CD4-positive, alpha-beta T cell treated with Interleukin-15 for 1 hour (primary cell): ENCODE results near the gene BAZ2B.

Source experiments
- DNase-seq: peaks from one replicate; pipeline ENCODE4 v3.0.0-alpha.2; 2020

The BAZ2B gene

DNA sequence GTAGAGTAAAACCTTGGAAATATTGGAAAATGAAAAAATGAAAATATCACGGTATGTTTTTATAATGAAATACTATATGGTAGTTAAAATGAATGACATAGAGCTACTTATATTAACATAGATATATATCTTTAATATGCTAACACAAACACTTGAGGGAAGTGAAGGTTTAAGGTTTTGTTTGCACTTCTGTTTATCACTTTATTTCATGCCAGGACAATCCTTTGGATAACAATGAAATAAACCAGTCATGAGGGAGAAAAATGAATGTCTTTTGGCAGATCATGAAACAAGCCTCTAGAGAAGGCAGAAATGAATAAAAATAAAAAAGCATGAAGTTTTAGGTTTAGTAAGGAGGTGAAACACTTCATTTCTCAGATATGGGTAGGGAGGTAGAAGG lies 89.9 kb downstream of the BAZ2B start:
- no peak for DNase-seq

DNA sequence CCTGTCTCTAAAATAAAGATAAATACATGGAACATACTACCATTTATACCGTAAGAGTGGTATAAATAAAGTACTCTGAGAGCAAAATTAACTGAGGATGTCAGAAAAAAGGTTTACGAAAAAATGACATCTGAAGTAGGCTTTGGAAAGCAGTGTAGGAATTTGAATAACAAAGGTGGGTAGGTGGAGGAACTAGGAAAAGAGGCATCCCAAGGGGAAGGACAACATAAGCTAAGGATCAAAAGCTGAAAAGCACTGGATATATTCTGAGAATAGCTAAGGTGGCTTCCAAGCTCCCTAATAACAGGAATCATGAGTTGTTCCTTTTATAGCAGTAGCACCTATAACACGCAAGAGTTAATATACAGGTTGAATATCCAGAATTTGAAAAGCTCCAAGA lies 91.3 kb downstream of the BAZ2B start:
- DNase-seq, result no peak

DNA sequence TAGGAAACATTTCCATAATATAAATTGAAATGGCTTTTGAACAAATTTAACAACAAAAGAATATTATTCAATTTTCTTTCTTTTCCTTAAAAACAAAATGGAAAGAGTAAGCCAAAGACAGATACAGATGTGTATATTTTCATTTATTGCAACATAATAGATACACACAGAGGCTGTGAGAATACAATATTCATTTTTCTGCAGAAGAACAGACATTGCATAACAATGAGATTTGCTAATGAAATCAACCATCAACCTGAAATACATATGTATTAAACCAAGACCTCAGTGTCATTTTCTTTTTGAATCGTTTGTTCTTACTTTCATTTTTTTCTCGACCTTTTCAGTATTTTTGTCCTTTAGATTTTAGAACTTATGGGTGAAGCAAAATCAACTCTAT lies 95.1 kb downstream of the BAZ2B start:
- DNase-seq, result no peak

DNA sequence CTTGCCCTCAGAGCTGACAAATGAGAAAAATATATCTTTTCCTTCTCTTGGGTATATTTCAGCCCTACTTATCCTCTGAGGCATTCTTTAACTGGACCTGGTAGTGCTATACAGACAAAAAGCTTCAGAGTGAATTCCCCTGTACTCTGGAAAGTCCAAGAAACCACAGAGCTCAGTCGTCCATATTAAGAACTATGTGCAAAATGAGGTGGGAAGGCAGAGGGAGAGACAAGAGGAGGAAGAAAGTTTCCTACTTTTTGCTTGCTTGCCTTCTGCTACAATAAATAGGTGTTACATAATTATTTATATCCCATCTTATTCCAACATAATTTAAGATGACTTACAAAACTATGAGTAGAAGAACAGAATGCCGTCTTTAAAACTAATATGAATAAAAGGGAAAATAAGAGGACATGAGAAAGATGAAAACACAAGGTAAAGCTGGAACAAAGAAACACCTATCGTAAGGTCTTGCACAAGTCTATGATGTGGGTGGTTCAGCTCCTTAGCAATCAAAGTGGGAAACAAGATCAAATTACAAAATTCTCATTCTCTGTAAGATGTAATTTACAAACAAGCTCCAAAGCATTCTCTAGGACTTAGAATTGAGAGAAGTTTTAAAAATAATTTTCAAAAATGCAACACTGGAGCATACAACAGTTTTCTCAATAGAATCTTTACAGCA lies 97.9 kb downstream of the BAZ2B start:
- DNase-seq, result no peak

DNA sequence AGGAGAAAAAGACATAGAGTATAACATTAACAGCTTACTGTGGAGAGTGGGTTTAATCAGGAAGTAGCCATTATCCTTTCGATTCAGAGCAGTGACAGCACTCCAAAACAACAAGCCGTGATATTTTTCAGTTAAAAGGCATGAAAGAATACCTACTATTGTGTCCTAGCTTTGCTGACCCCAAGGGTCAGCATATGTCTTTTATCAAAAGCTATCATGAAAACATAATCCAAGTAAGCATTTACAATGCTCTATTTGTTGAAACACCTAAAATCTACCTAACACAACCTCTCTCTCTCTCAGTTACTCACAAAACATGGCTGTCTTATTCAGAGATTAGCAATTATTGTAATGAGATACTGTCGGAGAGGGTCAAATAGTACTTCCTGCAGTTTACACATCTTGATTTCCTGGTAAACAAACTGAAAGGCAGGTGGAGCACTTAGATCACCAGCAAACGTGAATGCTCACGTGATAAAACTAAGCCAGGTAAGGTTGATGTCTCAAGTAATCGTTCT lies 100.0 kb downstream of the BAZ2B start:
- DNase-seq, result no peak

DNA sequence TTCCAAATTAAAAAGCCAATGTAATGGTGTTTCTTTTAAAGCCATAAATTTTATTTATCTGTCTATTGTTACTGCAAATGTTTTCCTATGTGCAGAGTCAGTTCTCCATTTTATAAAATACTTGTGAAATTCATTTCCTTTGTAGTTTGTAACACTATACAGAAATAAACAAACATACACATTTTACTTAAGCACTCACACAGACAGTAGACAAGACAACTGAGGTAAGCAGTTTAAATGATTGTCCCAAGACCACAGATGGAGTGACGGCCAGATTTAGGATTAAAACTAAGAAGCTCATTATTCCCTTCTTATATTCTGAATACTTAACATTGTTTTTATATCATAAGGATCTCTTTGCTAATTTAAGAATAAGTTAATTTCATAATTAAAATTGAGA lies 100.9 kb downstream of the BAZ2B start:
- no peak for DNase-seq

DNA sequence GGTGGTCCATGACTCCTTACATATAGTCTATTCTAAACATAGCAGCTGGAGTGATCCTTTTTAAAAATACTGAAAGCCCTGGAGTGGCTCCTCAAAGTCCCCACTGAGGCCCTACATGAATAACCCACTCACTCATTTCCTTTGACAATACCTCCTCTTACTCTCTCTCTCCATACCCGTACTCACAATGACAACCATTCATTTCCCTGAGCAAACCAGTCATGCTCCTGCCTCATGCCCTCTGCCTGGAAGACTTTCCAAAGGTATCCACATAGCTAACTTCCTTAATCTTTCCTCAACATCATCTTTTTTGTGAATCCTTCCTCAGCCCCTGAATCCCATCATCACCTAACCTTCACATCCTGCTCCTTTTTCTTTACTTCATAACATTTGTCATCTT lies 102.6 kb downstream of the BAZ2B start:
- no peak for DNase-seq

DNA sequence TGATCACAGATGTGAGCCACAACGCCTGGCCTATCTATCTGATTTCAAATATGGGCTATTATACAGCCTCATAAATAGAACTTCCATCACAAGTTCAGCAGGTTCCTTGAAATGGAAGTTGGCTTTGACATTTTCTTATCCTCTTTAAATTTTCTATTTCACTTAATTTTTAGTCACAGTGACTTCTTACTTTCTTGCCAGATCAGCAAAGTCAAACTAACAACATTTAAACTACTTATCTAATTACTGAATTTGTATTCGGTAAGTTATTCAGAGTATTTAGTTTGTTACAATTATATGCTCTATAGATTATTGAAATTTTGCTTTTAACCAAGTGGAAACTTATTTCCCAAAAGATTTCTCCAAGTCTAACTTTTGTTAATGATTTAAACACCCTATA lies 108.2 kb downstream of the BAZ2B start:
- no peak for DNase-seq

DNA sequence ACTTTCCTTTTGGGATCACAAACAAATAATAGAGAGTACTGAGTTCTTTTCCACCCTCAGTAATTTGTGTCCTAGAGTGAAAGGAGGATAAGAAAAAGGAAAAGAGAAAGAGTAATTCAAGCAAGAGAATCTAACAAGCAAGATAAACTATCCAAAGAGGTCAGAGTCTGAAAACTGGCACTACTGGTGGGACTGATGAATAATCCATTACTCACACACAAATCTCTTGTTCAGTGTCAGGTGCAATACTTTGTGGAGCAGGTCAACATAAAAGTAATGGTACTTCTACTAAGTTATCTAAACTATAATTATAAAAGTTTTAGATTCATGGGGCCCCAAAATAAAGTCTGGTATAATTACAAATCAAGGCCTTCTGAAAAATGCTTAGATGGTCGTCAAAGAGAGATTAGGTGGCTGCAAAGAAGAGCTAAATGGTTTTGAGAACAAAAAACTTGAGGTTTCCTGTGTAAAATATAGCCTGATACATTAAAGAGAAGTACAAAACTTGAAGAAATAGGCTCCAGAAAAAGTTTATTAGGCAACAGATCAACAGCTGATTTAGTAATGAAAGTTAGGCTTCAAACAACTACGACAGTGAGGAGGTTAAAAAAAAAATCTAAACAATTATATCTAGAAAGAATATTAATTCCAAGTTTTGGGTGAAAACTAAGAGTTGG lies 109.4 kb downstream of the BAZ2B start:
- DNase-seq, result no peak

DNA sequence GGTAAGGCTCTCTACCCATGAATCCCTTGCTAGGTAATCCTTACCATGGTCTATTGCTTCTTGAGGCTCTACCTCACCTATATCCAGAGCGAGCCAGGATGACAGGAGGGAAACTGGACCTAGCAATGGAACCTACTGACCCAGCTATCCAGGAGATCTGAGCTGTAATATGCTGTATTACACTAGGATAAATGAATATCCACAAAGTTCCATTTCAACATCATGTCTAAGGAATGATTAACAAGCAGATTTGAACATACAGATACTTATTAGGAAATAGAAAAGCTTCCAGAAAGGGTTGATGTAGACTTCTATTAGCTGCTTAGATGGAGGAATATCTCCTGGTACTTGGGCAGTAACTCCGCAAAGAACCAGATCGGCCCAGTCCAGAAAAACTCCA lies 110.1 kb downstream of the BAZ2B start:
- no peak for DNase-seq

DNA sequence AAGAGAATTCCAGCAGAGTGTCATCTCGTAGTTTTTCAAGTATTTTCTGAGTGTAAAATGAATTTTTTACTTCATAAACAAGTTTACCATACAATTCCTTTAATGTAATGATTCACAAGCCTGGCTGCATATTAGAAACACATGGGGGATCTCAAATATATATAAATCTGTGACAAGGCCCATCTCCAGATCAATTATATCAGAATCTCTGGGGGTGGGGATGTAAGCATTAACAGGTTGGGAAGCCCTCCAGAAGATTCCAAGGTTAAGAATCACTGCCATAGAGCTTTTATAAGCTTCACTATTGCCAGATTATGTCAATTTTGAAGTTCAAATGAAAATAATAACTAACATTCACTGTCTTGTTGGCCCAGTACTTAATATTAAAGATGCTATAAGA lies 111.2 kb downstream of the BAZ2B start:
- no peak for DNase-seq

DNA sequence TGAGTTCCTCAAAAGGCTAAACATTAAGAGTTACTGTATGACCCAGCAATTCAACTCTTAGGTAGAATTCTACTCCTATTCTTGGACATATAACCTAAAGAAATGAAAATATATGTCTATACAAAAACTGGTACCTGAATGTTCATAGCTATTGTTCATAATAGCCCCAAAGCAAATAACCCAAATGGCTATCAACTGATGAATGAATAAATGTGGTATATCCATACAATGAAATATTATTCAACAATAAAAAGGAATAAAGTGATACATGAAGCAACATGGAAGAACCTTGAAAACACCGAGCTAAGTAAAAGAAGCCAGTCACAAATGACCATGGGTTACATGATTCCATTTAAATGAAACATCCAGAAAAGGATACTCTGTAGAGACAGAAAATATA lies 114.6 kb downstream of the BAZ2B start:
- DNase-seq, result no peak

DNA sequence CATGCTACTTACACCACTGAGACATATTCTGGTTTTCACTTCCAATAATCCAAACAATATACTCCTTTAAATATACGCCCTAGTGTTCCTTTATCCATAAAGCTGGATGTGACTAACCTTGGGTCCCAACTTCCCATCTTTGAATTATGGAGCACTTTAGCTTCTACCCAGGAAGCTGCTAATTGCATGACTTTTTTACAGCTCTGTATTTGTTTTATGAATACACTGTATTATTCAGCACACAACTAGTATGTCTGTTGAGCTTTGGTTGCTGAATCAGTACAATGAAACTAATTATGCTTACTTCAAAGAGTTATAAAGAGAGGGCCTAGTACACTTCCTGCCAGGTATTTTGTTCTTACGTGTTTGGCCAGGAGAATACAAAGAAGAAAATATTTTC lies 118.5 kb downstream of the BAZ2B start:
- no peak for DNase-seq

DNA sequence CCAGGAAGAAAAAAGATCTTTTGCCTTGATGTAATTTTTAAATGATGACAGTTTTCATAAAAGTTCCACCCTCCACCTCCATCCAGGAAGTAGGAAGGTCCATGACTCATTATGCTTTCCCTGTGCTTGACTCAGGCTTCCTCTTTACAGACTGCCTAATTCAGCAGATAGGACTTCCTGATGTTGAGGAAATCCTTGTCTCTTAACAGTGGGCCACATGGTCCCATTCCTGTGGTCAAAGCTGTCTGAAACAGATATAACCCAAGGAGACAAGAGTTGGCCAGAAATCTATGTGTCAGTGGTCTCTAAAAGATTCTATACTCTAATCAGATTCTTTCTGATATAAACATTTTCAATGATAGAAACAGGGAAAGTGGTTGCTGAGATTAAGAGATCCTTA lies 119.1 kb downstream of the BAZ2B start:
- DNase-seq, result no peak

DNA sequence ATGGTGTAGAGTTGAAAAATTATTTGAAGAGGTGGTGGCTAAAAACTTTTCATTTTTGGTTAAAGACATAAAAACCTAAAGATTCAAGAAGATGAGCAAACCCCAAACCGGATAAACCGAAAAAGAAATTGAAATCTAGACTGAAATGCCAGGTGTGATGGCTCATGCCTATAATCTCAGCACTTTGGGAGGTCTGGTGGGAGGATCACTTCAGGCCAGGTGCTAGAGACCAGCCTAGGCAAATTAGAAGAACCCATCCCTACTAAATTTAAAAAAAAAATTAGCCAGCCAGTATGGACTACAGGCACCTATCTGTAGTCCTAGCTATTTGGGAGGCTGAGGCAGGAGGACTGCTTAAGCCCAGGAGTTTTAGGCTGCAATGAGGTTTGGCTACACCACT lies 126.9 kb downstream of the BAZ2B start:
- no peak for DNase-seq

DNA sequence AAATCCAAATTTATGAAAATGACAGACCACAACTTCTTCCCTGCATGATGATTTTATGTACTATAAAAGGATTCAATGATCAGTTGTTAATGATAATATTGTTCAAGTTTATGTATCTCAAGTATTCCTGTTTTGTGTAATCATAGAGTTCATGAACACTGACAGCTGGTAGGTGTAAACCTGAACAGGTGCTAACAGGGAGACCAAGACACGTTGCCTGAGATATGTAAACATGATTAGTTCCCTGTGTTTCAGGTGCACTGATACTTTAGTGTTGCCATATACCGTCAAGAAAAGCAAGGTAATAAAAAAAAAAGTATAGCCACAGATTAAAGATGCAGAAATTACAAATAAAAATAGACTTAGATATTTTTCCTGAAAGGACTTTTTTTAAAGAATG lies 131.8 kb downstream of the BAZ2B start:
- DNase-seq, result no peak

DNA sequence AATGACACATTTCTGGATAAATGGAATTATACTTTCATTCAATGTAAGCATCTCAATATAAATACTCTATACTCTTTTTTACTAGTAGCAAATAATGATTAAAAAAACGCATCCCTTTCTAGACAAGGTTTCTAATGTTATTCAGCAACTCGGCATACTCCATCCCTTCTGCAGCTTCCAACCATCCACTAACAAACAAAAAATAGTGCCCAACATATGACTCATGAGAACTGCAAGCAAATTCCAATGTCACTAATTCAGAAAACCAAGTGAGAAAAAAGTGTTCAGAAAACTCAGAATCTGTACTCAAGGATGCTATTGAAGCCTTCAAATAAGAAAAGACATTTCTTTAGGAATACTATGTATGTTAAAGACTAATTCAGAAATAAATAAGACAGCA lies 140.0 kb downstream of the BAZ2B start:
- no peak for DNase-seq

DNA sequence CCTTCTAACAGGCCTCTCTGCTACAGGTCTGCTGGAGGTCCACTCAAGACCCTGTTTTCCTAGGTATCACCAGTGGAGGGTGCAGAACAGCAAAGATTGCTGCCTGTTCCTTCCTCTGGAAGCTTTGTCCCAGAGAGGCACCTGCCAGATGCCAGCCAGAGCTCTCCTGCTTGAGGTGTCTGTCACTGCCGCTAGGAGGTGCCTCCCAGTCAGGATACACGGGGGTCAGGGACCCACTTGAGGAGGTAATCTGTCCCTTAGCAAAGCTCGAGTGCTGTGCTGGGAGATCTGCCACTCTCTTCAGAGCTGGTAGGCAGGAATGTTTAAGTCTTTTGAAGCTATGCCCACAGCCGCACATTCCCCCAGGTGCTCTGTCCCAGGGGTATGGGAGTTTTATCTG lies 140.6 kb downstream of the BAZ2B start:
- DNase-seq, result no peak

DNA sequence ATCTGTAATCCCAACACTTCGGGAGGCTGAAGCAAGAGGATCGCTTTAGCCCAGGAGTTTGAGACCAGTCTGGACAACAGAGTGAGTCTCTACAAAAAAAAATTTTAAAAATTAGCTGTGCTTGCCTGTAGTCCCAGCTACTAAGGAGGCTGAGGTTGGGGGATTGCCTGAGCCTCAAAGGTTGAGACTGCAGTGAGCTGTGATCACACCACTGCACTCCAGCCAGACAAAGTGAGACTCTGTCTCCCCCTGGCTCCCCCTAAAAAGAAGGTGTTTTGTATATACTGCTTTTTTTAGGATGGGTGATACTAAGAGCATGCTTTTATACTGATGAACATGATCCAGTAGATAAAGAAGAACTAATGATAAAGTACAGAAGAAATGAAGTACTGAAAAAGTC lies 145.0 kb downstream of the BAZ2B start:
- DNase-seq, result no peak

DNA sequence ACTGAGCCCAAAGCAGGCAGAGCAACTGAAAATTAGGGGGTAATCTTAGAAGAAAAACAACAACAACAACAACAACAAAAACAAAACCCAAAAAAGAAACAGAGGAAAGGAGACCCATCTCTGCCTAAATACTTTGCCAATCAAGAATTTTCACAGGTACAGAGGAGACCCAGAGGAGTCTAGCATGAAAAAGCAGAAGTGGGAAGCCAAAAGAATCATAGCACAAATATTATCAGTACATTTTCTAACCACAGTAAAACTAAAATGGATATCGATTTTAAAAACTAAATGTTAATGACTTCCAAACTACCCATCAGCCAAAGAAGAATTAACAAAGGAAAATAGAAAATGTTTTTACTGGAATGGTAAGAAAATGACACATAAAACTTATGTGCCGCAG lies 148.1 kb downstream of the BAZ2B start:
- no peak for DNase-seq

DNA sequence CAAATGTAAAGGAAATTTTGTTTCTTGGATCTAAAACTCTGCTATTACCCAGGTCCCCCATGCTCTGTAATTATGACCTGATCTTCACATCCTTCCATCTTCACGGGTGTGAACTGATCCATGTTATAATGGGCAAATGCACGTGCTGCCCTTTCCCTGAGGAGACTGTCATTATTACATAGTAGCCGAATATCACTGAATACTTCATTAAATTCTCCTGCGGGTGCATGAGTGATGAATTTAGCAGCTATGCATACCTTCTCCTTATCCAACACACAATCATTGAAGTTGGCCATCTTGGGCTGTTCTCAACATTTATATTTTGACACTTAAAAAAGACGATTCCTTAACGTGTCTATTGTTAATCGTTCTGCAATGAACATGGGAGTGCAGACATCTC lies 153.4 kb downstream of the BAZ2B start:
- DNase-seq, result no peak

DNA sequence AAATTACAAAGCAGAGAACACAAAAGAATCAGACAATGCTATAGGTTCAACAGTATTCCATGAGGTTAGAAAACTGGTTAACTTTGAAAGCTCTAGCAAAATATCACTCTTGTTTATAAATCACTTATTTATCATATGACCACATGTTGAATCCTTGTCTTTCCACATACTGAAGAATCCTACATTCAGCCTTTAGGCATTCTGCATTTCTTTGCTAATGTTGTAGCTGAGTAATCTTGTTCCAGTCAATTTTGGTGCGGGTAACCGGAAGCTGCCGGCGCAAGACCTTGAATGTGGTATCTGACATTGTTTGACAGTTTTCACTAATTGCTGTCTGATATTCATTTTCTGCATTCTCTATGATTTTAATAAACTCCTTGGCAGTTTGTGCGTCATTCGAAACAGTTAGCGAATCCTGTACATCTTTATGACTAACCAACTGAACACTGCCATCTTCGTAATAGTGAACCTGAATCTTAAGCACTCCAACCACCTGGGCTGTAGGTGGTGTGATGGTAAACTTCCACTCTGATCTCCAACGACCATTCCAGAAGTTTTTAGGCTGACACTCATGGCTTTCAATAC lies 154.1 kb downstream of the BAZ2B start:
- no peak for DNase-seq

DNA sequence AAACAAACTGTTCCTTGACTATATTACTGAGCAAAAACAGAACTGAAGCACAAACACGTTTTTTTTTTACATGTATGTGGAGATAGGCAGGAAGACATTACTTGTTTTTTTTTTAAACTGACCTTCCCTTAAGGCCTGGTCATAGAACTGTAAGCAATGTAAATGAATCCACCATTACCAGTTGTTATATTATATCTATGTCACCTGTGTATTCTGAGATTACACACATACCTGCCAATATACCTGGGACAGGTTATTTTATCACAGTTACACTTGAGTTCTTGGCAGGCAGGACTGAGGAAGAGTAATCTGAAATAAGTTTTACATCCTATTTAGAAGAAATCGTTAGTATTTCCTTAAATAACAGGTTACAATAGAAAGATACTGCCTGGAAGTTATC lies 155.3 kb downstream of the BAZ2B start:
- DNase-seq, result no peak

DNA sequence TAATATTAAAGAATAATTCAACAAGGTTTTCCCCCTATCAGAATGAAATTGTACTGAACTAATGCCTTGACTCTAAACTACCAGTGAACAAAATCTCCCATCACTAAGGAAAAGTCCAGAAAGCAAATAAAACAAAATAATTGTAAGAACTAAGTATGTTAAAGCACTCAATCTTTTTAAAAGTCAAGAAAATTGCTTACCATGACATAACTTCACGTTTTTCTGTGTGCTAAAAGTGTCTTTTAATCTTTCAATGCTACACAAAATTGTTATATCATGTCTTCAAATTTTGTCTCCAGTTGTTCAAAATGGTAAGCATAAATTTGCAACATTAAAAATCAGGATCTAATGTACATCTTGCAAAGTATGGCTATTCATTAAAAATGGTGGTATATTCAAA lies 156.1 kb downstream of the BAZ2B start:
- no peak for DNase-seq

DNA sequence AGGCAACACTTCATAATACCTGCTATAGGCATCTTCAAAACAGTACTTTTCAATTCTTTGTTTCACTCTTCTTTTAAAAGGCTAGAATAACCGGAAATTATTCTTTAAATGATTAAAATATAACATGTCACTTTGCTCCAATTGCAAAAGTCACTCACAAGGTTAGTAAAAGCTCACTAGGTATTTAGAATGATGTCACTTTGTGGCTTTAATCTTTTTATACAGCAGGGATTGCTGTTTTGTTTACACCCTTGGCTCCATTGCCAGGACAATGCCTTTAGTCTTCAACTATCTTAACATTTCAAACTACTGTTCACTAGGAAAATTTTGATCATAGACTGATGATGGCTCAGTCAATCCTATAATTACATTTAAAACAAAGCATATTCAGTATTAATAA lies 157.1 kb downstream of the BAZ2B start:
- no peak for DNase-seq
